GM04504 (cell line): ENCODE data around the gene IRF6.
A peak's percentile ranks its signal among the peaks of the same experiment; 100 is the strongest.

Experiments used
- DNase-seq: peaks from one replicate; pipeline ENCODE4 v3.0.0-alpha.2; 2012; ENCODE audit warnings: low read depth

Gene IRF6

DNA sequence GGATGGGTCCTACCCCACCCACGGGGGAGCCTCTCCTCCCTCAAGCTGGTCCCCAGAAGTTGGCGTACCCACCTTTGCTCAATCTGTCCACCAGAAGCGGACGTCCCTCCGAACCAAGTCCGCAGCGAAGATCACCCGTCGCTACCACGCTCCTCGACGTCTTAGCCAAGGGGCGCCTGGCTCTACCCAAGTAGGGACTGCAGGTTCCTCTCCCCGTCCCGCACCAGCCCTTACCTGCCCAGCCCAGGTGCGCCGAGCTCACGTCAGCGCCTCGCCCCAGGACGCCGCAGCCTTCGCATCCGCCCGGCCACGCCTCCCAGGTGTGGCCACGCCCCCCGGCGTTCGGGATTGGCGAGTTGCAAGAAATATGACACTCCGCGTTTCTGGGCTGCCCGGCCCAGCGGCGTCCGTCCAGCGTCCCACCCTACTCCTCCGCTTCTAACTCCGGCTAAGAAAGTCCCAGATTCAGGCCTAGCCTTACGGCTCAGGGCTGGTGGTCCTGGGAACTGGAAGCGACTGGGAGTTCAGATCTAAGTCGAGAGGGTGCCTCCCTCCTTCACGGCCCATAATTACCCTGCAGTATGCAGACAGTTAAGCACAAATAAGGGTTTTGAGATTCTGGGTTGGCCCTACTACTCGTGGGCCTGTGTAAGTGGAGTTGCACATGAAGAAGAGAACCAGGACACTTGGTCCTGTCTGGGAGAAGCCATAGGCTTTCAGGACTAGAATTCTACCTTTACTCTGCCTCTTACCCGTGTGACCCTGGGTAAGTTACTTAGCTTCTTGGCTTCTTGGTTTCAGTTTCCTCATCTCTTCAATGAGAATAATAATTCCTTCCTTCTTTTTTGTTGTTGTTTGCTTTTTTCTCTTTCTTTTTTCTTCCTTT lies at the start of gene IRF6:
Gene IRF6, minus strand, starts transcription at position 268 of the 886 bp plus-strand sequence. CDS start 4,729 bp downstream, outside the sequence.
- no peak for DNase-seq

GRCh38 chr1:209855623-209856022 lies 49.7 kb upstream of the IRF6 start:
- no peak for DNase-seq

- no peak for DNase-seq
Measured at GRCh38 chr1:209855006-209855405, 49.1 kb upstream of the IRF6 start.

GRCh38 chr1:209854196-209854595 lies 48.3 kb upstream of the IRF6 start:
- DNase-seq = no peak

GRCh38 chr1:209853676-209854075 lies 47.7 kb upstream of the IRF6 start:
- DNase-seq = no peak

DNA sequence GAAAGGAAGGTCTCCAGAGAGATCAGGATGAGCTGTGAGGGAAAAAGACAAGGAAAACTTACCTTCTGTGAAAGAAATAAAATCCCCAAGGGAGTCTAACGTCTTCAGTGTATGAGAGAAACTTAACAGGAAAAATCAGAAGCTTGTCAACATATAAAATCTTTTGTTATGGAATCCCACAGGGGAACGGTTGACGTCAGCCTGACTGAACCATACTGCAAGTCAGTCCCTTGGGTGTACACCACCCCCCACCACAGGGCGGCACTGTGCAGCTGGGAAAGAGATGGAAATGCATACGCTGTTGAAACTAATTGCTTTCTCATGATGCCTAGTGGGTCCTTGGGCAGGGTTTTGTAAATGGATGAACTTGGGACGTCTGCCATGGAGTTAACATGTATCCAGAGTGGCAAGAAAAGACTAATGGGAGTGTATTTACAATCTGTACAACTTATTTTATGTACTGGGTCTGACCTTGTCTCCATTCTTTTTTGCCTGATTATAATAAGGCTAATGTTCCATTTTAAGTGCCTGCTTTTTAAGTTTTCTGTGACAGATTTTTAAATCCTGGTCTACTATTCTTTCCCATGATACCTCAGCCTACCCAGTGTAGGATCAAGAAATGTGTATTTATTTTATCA lies 44.5 kb upstream of the IRF6 start:
- DNase-seq = no peak

DNA sequence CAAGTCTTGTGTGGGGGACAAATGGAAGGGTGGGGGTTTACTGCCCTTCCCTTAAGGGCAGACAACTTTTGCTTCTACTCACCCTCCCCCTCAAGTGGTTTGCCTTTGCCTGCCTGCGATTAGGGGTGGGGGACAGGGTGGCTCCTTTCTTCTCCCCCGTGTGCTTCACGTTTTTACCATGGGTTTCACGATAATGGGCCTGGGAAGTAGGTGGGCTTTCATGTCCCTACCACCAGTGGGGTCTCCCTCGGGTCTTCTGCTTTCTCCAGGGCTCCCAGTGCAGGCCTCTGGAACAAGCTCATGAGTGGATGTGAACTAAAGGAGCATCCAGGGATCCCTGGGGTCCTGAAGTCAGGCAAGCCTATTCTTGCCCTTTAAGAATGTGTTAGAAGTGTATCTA lies 43.4 kb upstream of the IRF6 start:
- no peak for DNase-seq

DNA sequence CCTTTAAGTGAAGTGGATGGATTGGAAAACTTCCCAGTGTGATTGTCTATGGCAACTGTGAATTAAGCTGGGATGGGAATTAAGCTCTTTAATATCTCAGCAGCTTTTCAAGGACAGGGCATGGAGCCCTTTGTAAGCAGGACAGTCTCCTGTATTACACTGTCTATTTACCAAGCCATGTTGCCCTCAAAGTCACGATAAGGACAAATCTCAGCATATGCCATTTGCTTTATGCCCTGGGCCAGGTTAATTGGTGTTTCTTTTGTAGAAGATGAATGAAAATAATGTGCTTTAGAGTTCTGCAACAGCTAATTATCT lies 39.4 kb upstream of the IRF6 start:
- DNase-seq = no peak

DNA sequence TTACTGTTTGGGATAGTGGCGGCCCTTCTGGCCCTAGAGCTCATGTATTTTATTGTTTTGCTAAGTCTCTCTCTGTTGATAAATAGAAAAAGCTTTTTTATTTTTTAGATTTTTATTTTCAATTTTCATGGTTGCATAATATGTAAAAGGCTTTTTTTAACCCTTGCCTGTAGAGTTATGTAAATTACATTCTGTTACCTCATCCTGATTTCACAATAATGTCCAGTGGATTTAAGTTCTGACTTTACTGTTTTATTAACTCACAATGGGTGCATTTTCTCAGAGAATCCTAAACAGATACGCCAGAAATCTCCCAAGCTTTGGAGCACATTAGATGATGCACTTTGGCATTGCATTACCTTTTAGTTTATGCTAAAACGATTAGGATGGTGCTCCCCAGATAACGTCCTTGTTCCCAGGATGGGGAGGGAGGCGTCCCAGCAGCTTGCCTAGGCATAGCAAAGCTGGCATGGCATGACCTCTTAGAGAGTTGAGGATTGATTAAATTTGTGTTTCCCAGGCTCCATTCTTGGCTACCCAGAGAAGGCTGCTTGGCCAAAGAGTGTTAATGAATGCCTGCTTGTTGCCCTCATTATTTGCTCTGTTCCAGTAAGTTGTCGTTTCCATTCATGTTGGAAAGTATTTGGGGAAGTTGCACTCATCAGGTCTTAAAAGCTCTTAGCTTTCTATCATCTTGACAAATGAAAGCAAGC lies 38.9 kb upstream of the IRF6 start:
- no peak for DNase-seq

DNA sequence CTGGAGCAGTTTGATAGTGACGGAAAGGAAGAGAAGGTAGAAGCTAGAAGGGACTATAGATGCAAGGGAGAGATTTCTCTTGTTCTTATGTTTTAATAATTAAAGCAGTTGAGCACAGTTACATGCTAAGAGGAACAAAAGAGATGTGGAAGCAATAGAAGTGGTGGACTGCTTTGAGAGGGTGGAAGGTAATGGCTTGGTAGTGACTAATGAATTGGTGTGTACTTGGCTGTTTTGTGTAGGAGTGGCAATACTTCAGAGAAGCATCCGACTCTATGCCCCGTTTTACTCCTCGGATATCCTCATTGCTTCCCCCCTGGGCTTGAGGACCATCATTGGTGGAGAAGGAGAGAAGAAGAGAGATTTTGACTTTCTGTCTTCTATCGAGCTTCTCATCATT lies 34.7 kb upstream of the IRF6 start:
- no peak for DNase-seq

GRCh38 chr1:209839875-209840546 lies 34.1 kb upstream of the IRF6 start:
- peak; percentile 73 for DNase-seq

GRCh38 chr1:209838537-209838936 lies 32.6 kb upstream of the IRF6 start:
- DNase-seq = no peak

- DNase-seq = no peak
Measured at GRCh38 chr1:209837671-209838070, 31.7 kb upstream of the IRF6 start.

DNA sequence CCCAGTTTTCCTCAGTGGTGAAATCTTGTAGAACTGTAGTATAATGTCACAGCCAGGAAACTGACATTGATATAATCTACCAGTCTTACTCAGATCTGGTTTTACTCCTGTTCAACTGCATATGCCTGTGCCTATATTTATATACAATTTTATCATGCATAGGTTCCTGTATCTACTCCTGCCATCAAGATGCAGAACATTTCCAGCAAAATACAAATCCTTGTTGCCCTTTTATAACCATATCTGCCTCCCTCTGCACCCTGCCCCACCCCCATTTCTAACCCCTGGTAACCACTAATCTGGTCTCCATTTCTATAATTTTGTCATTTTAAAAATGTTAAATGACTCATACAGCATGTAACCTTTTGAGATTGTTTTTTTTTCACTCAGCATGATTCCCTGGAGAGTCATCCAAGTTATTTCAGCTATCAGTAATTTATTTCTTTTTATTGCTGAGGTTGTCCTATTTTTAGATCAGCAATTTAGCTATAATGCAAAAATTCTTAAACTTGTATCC lies 29.9 kb upstream of the IRF6 start:
- DNase-seq = peak; percentile 33

- no peak for DNase-seq
Measured at GRCh38 chr1:209831615-209832014, 25.7 kb upstream of the IRF6 start.

DNA sequence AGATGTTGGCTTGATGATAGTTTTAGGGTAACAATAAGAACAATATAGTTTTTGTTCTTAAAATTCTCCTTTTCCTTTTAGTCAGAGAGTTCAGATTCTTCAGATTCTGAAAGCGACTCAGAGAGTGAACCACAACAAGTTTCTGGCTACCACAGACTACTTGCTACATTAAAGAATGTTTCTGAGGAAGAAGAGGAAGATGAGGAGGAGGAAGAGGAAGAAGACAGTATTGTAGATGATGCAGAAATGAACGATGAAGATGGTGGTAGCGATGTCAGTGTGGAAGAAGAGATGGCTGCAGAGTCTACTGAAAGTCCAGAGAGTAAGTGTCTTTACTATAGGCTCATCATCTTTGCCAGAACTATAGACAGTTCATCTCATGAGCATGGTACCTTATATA lies 24.8 kb upstream of the IRF6 start:
- no peak for DNase-seq

DNA sequence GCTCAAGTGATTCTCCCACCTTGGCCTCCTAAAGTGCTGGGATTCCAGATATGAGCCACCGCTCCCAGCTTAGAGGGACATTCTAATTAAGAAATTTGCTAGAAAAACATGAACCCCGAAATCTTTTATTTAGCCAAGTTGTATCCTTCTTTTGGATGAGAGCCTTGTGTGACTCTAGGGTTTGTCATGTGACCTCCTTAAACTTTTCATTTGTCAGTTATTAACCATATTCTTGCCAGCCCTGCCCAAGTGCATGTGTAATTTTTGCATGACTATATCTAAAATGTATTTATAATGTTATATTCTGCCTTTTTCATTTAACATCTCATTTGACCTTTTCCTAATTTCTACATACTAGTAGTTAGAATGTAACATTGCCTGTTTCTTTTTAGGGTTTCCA lies 23.8 kb upstream of the IRF6 start:
- DNase-seq = no peak

GRCh38 chr1:209827384-209828262 lies 21.7 kb upstream of the IRF6 start, which contains the start of gene UTP25:
UTP25 (plus strand) TSS chr1:209827972; CDS start chr1:209828064, 92 bp downstream.
- DNase-seq = peak; percentile 91

DNA sequence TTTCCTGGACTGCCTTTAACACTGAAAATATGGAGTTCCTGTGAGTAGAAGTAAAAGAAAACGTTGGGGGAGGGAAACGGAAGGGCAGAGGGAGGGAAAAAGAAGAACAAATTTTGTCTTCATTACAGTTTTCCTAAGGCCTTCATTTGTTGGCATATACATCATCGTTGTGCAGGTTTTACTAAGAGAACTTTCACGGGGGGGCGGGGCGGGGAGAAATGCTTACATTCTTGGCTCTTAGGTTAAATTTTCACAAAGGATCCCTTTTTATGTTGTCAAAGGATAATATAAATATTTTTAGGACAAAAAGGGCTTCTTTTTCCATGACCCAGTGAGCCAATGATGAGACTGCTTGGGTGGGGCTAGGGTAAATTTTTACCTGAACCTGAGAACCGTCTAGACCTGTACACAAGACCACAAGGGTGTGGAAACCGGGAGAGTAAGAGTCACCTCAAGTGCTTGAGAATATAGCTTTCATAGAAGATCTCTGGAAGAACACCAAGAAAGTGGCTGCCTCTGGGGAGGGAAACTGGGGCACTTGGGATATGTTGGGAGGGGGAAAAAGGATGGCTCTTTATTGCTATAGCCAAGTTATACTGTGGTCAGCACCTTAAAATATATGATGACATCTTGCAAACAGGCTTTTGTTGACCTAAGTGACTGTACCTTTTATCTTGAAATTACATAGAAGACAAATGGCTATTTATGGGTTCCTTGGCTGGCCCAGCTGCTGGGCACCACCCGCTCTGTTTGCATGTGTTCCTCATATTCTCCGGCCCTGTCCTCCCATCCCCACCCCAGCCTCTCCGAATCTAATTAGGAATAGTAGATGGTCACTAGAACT lies 19.9 kb upstream of the IRF6 start:
- DNase-seq = no peak
